ENCODE data around the gene CAB39. TPM values are rescaled to one million over a fixed set of nuclear protein-coding genes. Genes with fewer than 3 reads are reported as not detected.

Gene CAB39
- total and polyA plus RNA-seq, 2 donors (not counting 1 experiment from before 2014, with no cell fraction given) = 21.7 to 75.7 TPM

DNA sequence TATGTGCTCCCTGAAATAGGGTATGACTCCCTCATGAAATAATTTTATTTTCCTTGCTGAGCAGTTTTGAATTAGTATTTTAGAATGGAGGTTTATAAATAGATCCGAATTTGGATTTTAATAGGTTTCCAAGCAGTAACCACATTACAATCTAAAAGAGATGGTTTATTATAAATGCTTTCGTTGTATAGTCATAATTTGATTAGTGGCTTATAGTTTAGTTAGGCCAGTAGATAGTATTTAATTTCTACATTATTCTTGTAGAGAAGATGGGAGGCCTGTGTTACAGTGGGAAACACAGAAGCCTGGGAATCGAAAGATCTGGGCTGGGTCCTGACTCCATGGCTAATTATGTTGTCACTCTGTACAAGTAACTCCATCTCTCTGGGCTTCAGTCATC lies 6.7 kb downstream of the CAB39 start:
- Histone ChIP-seq H3K9ac (ENCODE audit: low read length) (no peak overlapping the region), H3K27me3 (replicated peaks in 1 of 4; ENCODE audit: control extremely low read depth in 1 of 4, control insufficient read depth in 3 of 4, insufficient read depth in 4 of 4, low read length in 3 of 4) (no peaks in the 10 kb centered on the region), H3K79me2 (ENCODE audit: control insufficient read depth, insufficient read depth, low read length) (peaks cover 98% of the 10 kb centered on the region), H3K4me1 (ENCODE audit: control insufficient read depth in 2 of 2, insufficient read depth in 2 of 2, low read length in 2 of 2) (peaks cover 54 to 55% of the 10 kb centered on the region in 2 donors), H3K4me2 (replicated peaks; ENCODE audit: low read depth, low read length, poor library complexity, severe bottlenecking) (no peak overlapping the region), H3K27ac (ENCODE audit: low read length in 2 of 2) (no peak overlapping the region), H3K4me3 (ENCODE audit: control extremely low read depth in 1 of 5, extremely low read depth in 1 of 5, insufficient read depth in 1 of 5, low read depth in 2 of 5, low read length in 4 of 5) (no peak overlapping the region), H4K20me1 (ENCODE audit: control insufficient read depth, insufficient read depth, low read length, poor library complexity, severe bottlenecking) (peaks cover 75% of the 10 kb centered on the region), H3K36me3 (replicated peaks in 1 of 2; ENCODE audit: control extremely low read depth in 1 of 2, control insufficient read depth in 1 of 2, extremely low read depth in 1 of 2, insufficient read depth in 2 of 2, low read length in 1 of 2) (peaks cover 8 to 12% of the 10 kb centered on the region in 2 experiments), H3K9me3 (ENCODE audit: control extremely low read depth in 1 of 3, control insufficient read depth in 2 of 3, insufficient read depth in 1 of 3, low read length in 2 of 3) (no peaks in the 10 kb centered on the region), H2AFZ (ENCODE audit: insufficient read depth, low read depth, low read length, poor library complexity, severe bottlenecking) (no peak overlapping the region)
- intact Hi-C loops (cut with micrococcal nuclease) = no loop called here
- H3K9me3 Mint-ChIP-seq (ENCODE audit: insufficient read depth) = no peaks in the 10 kb centered on the region
- no peak for TF ChIP-seq EZH2 (IDR thresholded peaks at IDR 0.05; ENCODE audit: borderline replicate concordance, insufficient read depth, low read depth, low read length, poor library complexity, severe bottlenecking)
- TF ChIP-seq, protein P1, sequence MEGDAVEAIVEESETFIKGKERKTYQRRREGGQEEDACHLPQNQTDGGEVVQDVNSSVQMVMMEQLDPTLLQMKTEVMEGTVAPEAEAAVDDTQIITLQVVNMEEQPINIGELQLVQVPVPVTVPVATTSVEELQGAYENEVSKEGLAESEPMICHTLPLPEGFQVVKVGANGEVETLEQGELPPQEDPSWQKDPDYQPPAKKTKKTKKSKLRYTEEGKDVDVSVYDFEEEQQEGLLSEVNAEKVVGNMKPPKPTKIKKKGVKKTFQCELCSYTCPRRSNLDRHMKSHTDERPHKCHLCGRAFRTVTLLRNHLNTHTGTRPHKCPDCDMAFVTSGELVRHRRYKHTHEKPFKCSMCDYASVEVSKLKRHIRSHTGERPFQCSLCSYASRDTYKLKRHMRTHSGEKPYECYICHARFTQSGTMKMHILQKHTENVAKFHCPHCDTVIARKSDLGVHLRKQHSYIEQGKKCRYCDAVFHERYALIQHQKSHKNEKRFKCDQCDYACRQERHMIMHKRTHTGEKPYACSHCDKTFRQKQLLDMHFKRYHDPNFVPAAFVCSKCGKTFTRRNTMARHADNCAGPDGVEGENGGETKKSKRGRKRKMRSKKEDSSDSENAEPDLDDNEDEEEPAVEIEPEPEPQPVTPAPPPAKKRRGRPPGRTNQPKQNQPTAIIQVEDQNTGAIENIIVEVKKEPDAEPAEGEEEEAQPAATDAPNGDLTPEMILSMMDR (IDR thresholded peaks at IDR 0.05) = no peak
- no peak for DNase-seq
- H3K27me3 Mint-ChIP-seq = no peaks in the 10 kb centered on the region
- H3K4me1 Mint-ChIP-seq = peaks cover 78% of the 10 kb centered on the region
- ATAC-seq (ENCODE audit: low read depth) = no peak
- H3K27ac Mint-ChIP-seq = no peak overlapping the region
- no peak overlapping the region for H3K4me3 Mint-ChIP-seq
- CTCF ChIA-PET = no interaction called here
- no CpG with 5 or more reads among the region's 3 CpGs for WGBS (ENCODE audit: insufficient coverage)
- POLR2A ChIA-PET = no interaction called here

DNA sequence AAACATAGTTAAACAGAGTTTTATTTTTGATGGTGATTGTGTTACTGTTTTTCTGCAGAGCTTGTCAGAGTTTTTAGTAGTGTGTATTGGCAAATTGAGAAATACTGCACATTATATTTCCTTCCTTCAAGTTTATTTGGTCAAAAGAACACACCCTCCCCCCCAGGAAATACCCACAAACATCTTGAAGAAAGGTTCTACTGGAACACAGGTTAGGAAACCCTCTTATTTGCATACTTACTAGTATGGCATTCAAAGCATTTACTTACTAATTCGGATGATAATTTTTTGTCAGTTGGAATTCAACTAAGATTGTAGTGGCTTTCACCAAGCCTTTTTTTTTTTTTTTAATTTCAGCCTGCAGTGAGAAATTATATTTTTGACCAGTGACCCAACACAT lies 9.1 kb downstream of the CAB39 start:
- Histone ChIP-seq H2AFZ (ENCODE audit: insufficient read depth, low read depth, low read length, poor library complexity, severe bottlenecking) (no peak overlapping the region), H4K20me1 (ENCODE audit: control insufficient read depth, insufficient read depth, low read length, poor library complexity, severe bottlenecking) (peaks cover 70% of the 10 kb centered on the region), H3K27ac (ENCODE audit: low read length in 2 of 2) (peak overlapping the region; percentile 33 to 38), H3K4me3 (ENCODE audit: control extremely low read depth in 1 of 5, extremely low read depth in 1 of 5, insufficient read depth in 1 of 5, low read depth in 2 of 5, low read length in 4 of 5) (peak overlapping the region in 1 of 5 experiments; percentile 8), H3K36me3 (replicated peaks in 1 of 2; ENCODE audit: control extremely low read depth in 1 of 2, control insufficient read depth in 1 of 2, extremely low read depth in 1 of 2, insufficient read depth in 2 of 2, low read length in 1 of 2) (peaks cover 8 to 12% of the 10 kb centered on the region in 2 experiments), H3K79me2 (ENCODE audit: control insufficient read depth, insufficient read depth, low read length) (peaks cover 98% of the 10 kb centered on the region), H3K4me2 (replicated peaks; ENCODE audit: low read depth, low read length, poor library complexity, severe bottlenecking) (peak overlapping the region; percentile 45), H3K27me3 (replicated peaks in 1 of 4; ENCODE audit: control extremely low read depth in 1 of 4, control insufficient read depth in 3 of 4, insufficient read depth in 4 of 4, low read length in 3 of 4) (no peaks in the 10 kb centered on the region), H3K9ac (ENCODE audit: low read length) (no peak overlapping the region), H3K9me3 (ENCODE audit: control extremely low read depth in 1 of 3, control insufficient read depth in 2 of 3, insufficient read depth in 1 of 3, low read length in 2 of 3) (no peaks in the 10 kb centered on the region), H3K4me1 (ENCODE audit: control insufficient read depth in 2 of 2, insufficient read depth in 2 of 2, low read length in 2 of 2) (peaks cover 40 to 41% of the 10 kb centered on the region in 2 donors)
- POLR2A ChIA-PET = no interaction called here
- H3K27ac Mint-ChIP-seq = peak overlapping the region; percentile 37
- no peaks in the 10 kb centered on the region for H3K9me3 Mint-ChIP-seq (ENCODE audit: insufficient read depth)
- DNase-seq (peak; percentile 45), ATAC-seq (ENCODE audit: low read depth) (peak; percentile 66)
- H3K4me1 Mint-ChIP-seq = peaks cover 68% of the 10 kb centered on the region
- CTCF ChIA-PET = interaction anchor here (0.6 to 2.0 kb wide), 4 partner anchors 8 to 713 kb away, joined by 3 to 7 read pairs (median 4); no protein-coding TSS in a partner anchor
- H3K4me3 Mint-ChIP-seq = peak overlapping the region; percentile 57
- no CpG with 5 or more reads among the region's 1 CpG for WGBS (ENCODE audit: insufficient coverage)
- intact Hi-C loops (cut with micrococcal nuclease) = no loop called here
- H3K27me3 Mint-ChIP-seq = no peaks in the 10 kb centered on the region
- TF ChIP-seq, protein P1 (IDR thresholded peaks at IDR 0.05) = no peak
- no peak for TF ChIP-seq EZH2 (IDR thresholded peaks at IDR 0.05; ENCODE audit: borderline replicate concordance, insufficient read depth, low read depth, low read length, poor library complexity, severe bottlenecking)

Data from B cell (primary cell).